A549 (cell line): ENCODE measurements around the gene PSMD14. TPM values are rescaled to one million over a fixed set of nuclear protein-coding genes. Genes with fewer than 3 reads are reported as not detected.
A peak's percentile ranks its signal among the peaks of the same experiment; 100 is the strongest.

Experiments used
- ATAC-seq, 2 experiments: fragments of 200-7000 bp in 1 of 2; fragments of >200 bp in 1 of 2; cut with Nextera tagmentation in 1 of 2; cut with Tn5 transposase in 1 of 2; 3 replicates each; pipeline versions ENCODE4 v1.8.0 to v1.9.1; 2018 to 2020; ENCODE audit warnings: mild to moderate bottlenecking in 1 of 2, moderate library complexity in 1 of 2
- CTCF ChIA-PET: fragments of 300-600 bp; sonication (Branson Sonifier 250); formaldehyde crosslinking; extraction: SDS; loops from one replicate; lab custom pipeline; 2021; ENCODE audit warnings: antibody characterized with exemption, inconsistent platforms; lab: Yijun Ruan, JAX
- POLR2A ChIA-PET: fragments of 350-600 bp; formaldehyde crosslinking; extraction: SDS; loops from one replicate; lab custom pipeline; 2021; ENCODE audit warnings: antibody characterized with exemption, inconsistent platforms; lab: Yijun Ruan, JAX
- DNase-seq, 2 experiments: peaks; one replicate each; pipeline versions ENCODE4 v3.0.0 to v3.0.0-alpha.2; 2011 to 2016; ENCODE audit warnings: low read depth in 1 of 2, low spot score in 1 of 2
- FAIRE-seq: peaks from 2 replicates; lab custom pipeline; 2011; peaks lifted over from hg19 to GRCh38; lab: Jason Lieb, UNC
- H3K27ac ChIP-seq, 2 experiments: fragments of >200 bp; sonication (Bioruptor Twin); formaldehyde crosslinking; 3 replicates each; pipeline ENCODE4 v1.5.1; 2016 to 2017
- H3K4me1 ChIP-seq: fragments of >200 bp; sonication (Bioruptor Twin); formaldehyde crosslinking; 3 replicates; pipeline ENCODE4 v1.6.1; 2016
- H3K4me2 ChIP-seq: fragments of >200 bp; sonication (Bioruptor Twin); formaldehyde crosslinking; 3 replicates; pipeline ENCODE4 v1.6.1; 2016
- H3K4me3 ChIP-seq: fragments of >200 bp; sonication (Bioruptor Twin); formaldehyde crosslinking; 3 replicates; pipeline ENCODE4 v1.5.1; 2016
- H3K9me3 ChIP-seq: fragments of >200 bp; sonication (Bioruptor Twin); formaldehyde crosslinking; 3 replicates; pipeline ENCODE4 v1.6.1; 2016
- BHLHE40 ChIP-seq: IDR thresholded peaks from 2 replicates; pipeline ENCODE4 v1.6.1; 2012; ENCODE audit warnings: low read depth, low read length, inconsistent platforms
- CEBPB ChIP-seq, 2 experiments: fragments of >200 bp in 1 of 2; sonication (Bioruptor Twin) in 1 of 2; formaldehyde crosslinking in 1 of 2; IDR thresholded peaks; 2 replicates each; pipeline ENCODE4 v1.6.1; 2012 to 2016
- CHD4 ChIP-seq: fragments of 200-600 bp; sonication (generic); IDR thresholded peaks from 2 replicates; pipeline ENCODE4 v1.6.1; 2016; ENCODE audit warnings: antibody characterized with exemption, mild to moderate bottlenecking, borderline replicate concordance
- EHMT2 ChIP-seq: fragments of 200-600 bp; sonication (generic); IDR thresholded peaks from 2 replicates; pipeline ENCODE4 v1.6.1; 2016; ENCODE audit warnings: antibody characterized with exemption, low read depth, mild to moderate bottlenecking, moderate library complexity
- FOSB ChIP-seq: fragments of 250-450 bp; sonication (Bioruptor Pico); IDR thresholded peaks from 2 replicates; pipeline ENCODE4 v1.5.0; 2020; ENCODE audit warnings: mild to moderate bottlenecking, moderate library complexity
- HOXB13 ChIP-seq: fragments of 250-450 bp; sonication (Bioruptor Pico); IDR thresholded peaks from 2 replicates; pipeline ENCODE4 v1.5.0; 2020; ENCODE audit warnings: low read depth, mild to moderate bottlenecking, moderate library complexity
- JUNB ChIP-seq: fragments of >200 bp; sonication (Bioruptor Twin); formaldehyde crosslinking; IDR thresholded peaks from 2 replicates; pipeline ENCODE4 v1.6.1; 2016
- KDM5A ChIP-seq: fragments of 200-600 bp; sonication (generic); IDR thresholded peaks from 2 replicates; pipeline ENCODE4 v1.6.1; 2016; ENCODE audit warnings: antibody characterized with exemption, mild to moderate bottlenecking
- POLR2AphosphoS2 ChIP-seq: conservative IDR thresholded peaks from 2 replicates; pipeline ENCODE4 v1.6.1; 2012; ENCODE audit warnings: low read length, improper control_type of control experiment, inconsistent platforms
- RARB ChIP-seq: fragments of 250-450 bp; sonication (Bioruptor Pico); IDR thresholded peaks from 2 replicates; pipeline ENCODE4 v1.8.0; 2021; ENCODE audit warnings: mild to moderate bottlenecking, moderate library complexity
- SMC3 ChIP-seq: fragments of >200 bp; sonication (Bioruptor Twin); formaldehyde crosslinking; IDR thresholded peaks from 3 replicates; pipeline ENCODE4 v1.6.1; 2018; ENCODE audit warnings: inconsistent platforms
- ZSCAN20 ChIP-seq: fragments of 250-450 bp; sonication (Bioruptor Pico); IDR thresholded peaks from 2 replicates; pipeline ENCODE4 v1.8.0; 2022; ENCODE audit warnings: mild to moderate bottlenecking, moderate library complexity
- WGBS: methylation state at CpG from one replicate; pipeline ENCODE4 v1.1.6; 2017; ENCODE audit errors: missing lambda C conversion rate; 5-methylcytosine and 5-hydroxymethylcytosine counted together
- polyA plus RNA-seq, 4 experiments: library from polyadenylated mRNA; depleted of rRNA in 3 of 4; stranded (reverse); fragments of >200 nt; fragmentation: RNase III in 1 of 4; extraction: RNeasy Plus Mini Kit Qiagen cat#74134 plus additional on column Dnase treatment in 1 of 4; gene quantifications; 2 replicates in 3 of 4; 3 replicates in 1 of 4; pipeline ENCODE4 v1.2.3, GENCODE V29; 2011 to 2017
- TF ChIP-seq, protein P1 (sequence below): fragments of 250-450 bp; sonication (Bioruptor Pico); IDR thresholded peaks from 2 replicates; pipeline ENCODE4 v1.5.0; 2020; ENCODE audit warnings: low read depth, mild to moderate bottlenecking, moderate library complexity
- TF ChIP-seq, protein P2 (sequence below): fragments of 200-600 bp; sonication (generic); IDR thresholded peaks from 2 replicates; pipeline ENCODE4 v1.6.1; 2016; ENCODE audit warnings: antibody characterized with exemption, mild to moderate bottlenecking, moderate library complexity
- TF ChIP-seq, protein P3 (sequence below): IDR thresholded peaks from 2 replicates; pipeline ENCODE4 v1.6.1; 2012
- TF ChIP-seq, protein P4 (sequence below): fragments of 450-650 bp; IDR thresholded peaks from 2 replicates; pipeline ENCODE4 v1.6.1; 2014; ENCODE audit warnings: antibody characterized with exemption

Gene PSMD14
- polyA plus RNA-seq, 2 of the 4 experiments (the other 2 are of a cell fraction) = 166 to 218 TPM

DNA sequence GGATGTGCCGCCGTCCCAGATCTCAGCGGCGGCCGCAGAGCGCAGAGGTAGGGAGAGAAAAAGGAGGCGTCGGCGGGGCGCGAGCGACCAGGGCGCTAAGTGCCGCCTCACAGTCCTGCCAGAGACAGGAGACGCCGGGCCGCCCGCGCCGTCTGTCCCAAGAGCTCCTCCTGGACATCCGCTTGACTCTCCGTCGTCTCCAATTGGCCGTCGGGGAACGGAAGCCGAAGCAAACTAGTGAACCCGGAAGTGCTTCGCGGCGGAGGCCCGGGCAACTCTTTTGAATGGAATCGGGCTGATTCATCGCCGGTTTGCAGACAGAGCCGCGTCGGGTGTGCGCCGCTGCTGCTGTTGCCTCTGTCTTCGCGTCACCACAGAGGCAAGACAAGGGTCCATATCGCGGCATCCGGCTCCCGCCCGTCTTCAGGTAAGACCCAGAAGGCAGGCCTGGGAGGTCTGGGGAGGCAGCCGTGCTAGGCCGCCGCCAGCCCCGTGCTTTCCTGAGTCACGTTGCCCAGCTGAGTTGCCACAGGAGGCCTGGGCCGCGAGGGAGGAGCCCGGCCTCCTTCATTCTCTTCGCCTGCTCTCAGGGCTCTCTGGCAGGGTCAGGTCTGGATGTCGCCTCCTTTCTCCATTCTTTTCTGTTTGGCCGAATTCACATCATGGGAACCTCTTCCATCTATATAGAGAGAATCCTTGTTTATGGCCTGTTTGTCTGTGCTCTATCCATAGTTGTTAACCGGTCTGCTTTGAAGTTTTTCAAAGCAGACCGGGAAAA is at the start of gene PSMD14 (continued):
- no peak for TF ChIP-seq POLR2AphosphoS2
- TF ChIP-seq RARB (CRISPR knock-in tag) = no peak
- TF ChIP-seq KDM5A = peak; percentile 70

DNA sequence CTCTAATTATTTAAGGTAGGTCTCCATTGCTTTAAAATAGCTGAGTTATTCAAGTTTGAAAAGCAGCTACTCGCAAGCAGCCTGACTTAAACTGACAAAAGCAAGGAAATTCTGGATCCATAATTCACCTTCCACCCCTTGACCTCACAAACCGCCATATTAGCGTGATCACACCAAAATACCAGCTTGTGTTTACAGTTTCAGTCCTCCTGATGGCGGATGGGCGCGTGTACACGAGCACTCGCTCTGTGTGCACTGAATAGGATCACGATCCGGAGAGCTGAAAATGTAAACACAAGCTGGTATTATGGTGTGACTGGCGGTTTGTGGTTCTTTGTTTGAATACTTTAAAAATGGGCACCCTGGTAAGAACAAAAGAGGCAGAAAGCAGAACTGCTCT is 42.4 kb upstream of the PSMD14 start:
- H3K27ac ChIP-seq = no peak overlapping the region

DNA sequence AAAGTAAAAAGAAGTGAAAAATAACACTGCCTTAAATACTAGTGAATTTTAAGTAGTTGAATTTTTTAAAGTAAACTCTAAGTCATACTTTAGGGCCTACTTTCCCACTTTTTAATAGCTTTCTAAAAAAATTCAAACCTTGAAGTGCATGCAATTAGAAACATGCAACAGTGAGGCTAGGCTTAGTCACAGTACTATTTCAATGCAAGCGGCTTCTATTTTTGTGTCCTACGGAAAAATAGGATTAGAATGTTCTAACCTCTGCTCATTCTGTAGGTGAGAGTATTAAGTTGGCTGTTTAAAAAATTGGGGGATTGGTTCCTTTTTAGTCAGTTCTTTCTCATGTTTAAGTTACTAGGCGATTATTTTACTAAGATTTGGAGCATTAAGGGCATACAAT is 39.1 kb upstream of the PSMD14 start:
- Histone ChIP-seq H3K4me1 (no peaks in the 10 kb centered on the region), H3K4me3 (no peak overlapping the region), H3K27ac (no peak overlapping the region), H3K4me2 (no peak overlapping the region), H3K9me3 (no peaks in the 10 kb centered on the region)
- CTCF ChIA-PET = interaction anchor here (1.7 to 3.0 kb wide), 2 partner anchors 16 to 18 kb away, joined by 5 to 17 read pairs; no protein-coding TSS in a partner anchor
- TF ChIP-seq RARB (CRISPR knock-in tag) = no peak
- TF ChIP-seq EHMT2 = no peak
- no peak for TF ChIP-seq HOXB13 (CRISPR knock-in tag)
- no peak for TF ChIP-seq CHD4
- TF ChIP-seq, protein P1, sequence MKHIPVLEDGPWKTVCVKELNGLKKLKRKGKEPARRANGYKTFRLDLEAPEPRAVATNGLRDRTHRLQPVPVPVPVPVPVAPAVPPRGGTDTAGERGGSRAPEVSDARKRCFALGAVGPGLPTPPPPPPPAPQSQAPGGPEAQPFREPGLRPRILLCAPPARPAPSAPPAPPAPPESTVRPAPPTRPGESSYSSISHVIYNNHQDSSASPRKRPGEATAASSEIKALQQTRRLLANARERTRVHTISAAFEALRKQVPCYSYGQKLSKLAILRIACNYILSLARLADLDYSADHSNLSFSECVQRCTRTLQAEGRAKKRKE (CRISPR knock-in tag) = no peak
- no peak for TF ChIP-seq ZSCAN20
- no peak for TF ChIP-seq FOSB
- DNase-seq (no peak), ATAC-seq (no peak), FAIRE-seq (no peak)
- POLR2A ChIA-PET = no interaction called here
- WGBS = 74% methylated on average over 3 of the region's 3 CpGs

More for the DNA sequence above, 42.4 kb upstream of the PSMD14 start:
- no peak for DNase-seq
- ChIA-PET CTCF (interaction anchor here (1.1 to 2.2 kb wide), 2 partner anchors 15 to 42 kb away, joined by 4 to 9 read pairs; no protein-coding TSS in a partner anchor), POLR2A (no interaction called here)
- no peak for ATAC-seq
- TF ChIP-seq, protein P2, sequence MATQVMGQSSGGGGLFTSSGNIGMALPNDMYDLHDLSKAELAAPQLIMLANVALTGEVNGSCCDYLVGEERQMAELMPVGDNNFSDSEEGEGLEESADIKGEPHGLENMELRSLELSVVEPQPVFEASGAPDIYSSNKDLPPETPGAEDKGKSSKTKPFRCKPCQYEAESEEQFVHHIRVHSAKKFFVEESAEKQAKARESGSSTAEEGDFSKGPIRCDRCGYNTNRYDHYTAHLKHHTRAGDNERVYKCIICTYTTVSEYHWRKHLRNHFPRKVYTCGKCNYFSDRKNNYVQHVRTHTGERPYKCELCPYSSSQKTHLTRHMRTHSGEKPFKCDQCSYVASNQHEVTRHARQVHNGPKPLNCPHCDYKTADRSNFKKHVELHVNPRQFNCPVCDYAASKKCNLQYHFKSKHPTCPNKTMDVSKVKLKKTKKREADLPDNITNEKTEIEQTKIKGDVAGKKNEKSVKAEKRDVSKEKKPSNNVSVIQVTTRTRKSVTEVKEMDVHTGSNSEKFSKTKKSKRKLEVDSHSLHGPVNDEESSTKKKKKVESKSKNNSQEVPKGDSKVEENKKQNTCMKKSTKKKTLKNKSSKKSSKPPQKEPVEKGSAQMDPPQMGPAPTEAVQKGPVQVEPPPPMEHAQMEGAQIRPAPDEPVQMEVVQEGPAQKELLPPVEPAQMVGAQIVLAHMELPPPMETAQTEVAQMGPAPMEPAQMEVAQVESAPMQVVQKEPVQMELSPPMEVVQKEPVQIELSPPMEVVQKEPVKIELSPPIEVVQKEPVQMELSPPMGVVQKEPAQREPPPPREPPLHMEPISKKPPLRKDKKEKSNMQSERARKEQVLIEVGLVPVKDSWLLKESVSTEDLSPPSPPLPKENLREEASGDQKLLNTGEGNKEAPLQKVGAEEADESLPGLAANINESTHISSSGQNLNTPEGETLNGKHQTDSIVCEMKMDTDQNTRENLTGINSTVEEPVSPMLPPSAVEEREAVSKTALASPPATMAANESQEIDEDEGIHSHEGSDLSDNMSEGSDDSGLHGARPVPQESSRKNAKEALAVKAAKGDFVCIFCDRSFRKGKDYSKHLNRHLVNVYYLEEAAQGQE = no peak
- no peak for TF ChIP-seq BHLHE40
- no peak for TF ChIP-seq CEBPB (IDR thresholded peaks at IDR 0.05)
- TF ChIP-seq, protein P3, sequence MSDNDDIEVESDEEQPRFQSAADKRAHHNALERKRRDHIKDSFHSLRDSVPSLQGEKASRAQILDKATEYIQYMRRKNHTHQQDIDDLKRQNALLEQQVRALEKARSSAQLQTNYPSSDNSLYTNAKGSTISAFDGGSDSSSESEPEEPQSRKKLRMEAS = no peak
- TF ChIP-seq SMC3 = no peak
- TF ChIP-seq JUNB = no peak
- TF ChIP-seq, protein P4, sequence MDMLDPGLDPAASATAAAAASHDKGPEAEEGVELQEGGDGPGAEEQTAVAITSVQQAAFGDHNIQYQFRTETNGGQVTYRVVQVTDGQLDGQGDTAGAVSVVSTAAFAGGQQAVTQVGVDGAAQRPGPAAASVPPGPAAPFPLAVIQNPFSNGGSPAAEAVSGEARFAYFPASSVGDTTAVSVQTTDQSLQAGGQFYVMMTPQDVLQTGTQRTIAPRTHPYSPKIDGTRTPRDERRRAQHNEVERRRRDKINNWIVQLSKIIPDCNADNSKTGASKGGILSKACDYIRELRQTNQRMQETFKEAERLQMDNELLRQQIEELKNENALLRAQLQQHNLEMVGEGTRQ = no peak
- TF ChIP-seq RARB (CRISPR knock-in tag) = no peak
- 92% methylated on average over 11 of the region's 11 CpGs for WGBS
- Histone ChIP-seq H3K9me3 (no peaks in the 10 kb centered on the region), H3K4me2 (no peak overlapping the region), H3K4me3 (no peak overlapping the region), H3K4me1 (no peaks in the 10 kb centered on the region)
- no peak for FAIRE-seq
